HepG2 (cell line): Measurements from ENCODE around the gene MRPL58. TPM values are rescaled to one million over a fixed set of nuclear protein-coding genes. Genes with fewer than 3 reads are reported as not detected.

Source experiments
- ATF7 ChIP-seq, 2 experiments: fragments of 450-650 bp in 1 of 2; sonication (generic) in 1 of 2; formaldehyde crosslinking in 1 of 2; IDR thresholded peaks; 2 replicates each; pipeline versions ENCODE4 v1.4.0 to v1.6.1; 2016 to 2020; ENCODE audit warnings: antibody characterized with exemption in 1 of 2, mild to moderate bottlenecking in 1 of 2, missing genetic modification reagents in 1 of 2
- FOXK1 ChIP-seq: sonication (generic); formaldehyde crosslinking; IDR thresholded peaks from 2 replicates; pipeline ENCODE4 v1.4.0; 2020; ENCODE audit warnings: low read depth, missing genetic modification reagents, borderline replicate concordance
- GLMP ChIP-seq: sonication (generic); formaldehyde crosslinking; IDR thresholded peaks from 2 replicates; pipeline ENCODE4 v1.9.0; 2021; ENCODE audit warnings: missing genetic modification reagents, mild to moderate bottlenecking, borderline replicate concordance
- HBP1 ChIP-seq: IDR thresholded peaks from 2 replicates; pipeline ENCODE4 v1.6.1; 2016; ENCODE audit warnings: low read depth, control low read depth
- HDAC1 ChIP-seq: sonication (generic); formaldehyde crosslinking; IDR thresholded peaks from 2 replicates; pipeline ENCODE4 v1.5.1; 2020; ENCODE audit warnings: mild to moderate bottlenecking, missing genetic modification reagents
- NFIB ChIP-seq: sonication (generic); formaldehyde crosslinking; IDR thresholded peaks from 2 replicates; pipeline ENCODE4 v1.9.0; 2021; ENCODE audit warnings: missing genetic modification reagents, mild to moderate bottlenecking, borderline replicate concordance
- RNF219 ChIP-seq: sonication (generic); formaldehyde crosslinking; IDR thresholded peaks from 2 replicates; pipeline ENCODE4 v1.5.0; 2020; ENCODE audit warnings: mild to moderate bottlenecking, missing genetic modification reagents
- ZFAT ChIP-seq: sonication (generic); formaldehyde crosslinking; conservative IDR thresholded peaks from 2 replicates; pipeline ENCODE4 v1.8.1; 2023; ENCODE audit warnings: missing genetic modification reagents, inconsistent platforms
- ZFP82 ChIP-seq: sonication (generic); formaldehyde crosslinking; IDR thresholded peaks from 2 replicates; pipeline ENCODE4 v1.5.1; 2020; ENCODE audit warnings: mild to moderate bottlenecking, missing genetic modification reagents, borderline replicate concordance
- ZKSCAN5 ChIP-seq: sonication (generic); formaldehyde crosslinking; IDR thresholded peaks from 2 replicates; pipeline ENCODE4 v1.5.1; 2020; ENCODE audit warnings: mild to moderate bottlenecking, missing genetic modification reagents
- ZNF33A ChIP-seq: sonication (generic); formaldehyde crosslinking; IDR thresholded peaks from 2 replicates; pipeline ENCODE4 v1.5.1; 2020; ENCODE audit warnings: missing genetic modification reagents, mild to moderate bottlenecking, moderate library complexity, borderline replicate concordance
- ZNF510 ChIP-seq: sonication (generic); formaldehyde crosslinking; IDR thresholded peaks from 2 replicates; pipeline ENCODE4 v1.4.0; 2020; ENCODE audit warnings: low read depth, mild to moderate bottlenecking, missing genetic modification reagents
- ZNF513 ChIP-seq: sonication (generic); formaldehyde crosslinking; conservative IDR thresholded peaks from 2 replicates; pipeline ENCODE4 v1.5.0; 2020; ENCODE audit warnings: missing genetic modification reagents
- ZNF574 ChIP-seq: sonication (generic); formaldehyde crosslinking; IDR thresholded peaks from 2 replicates; pipeline ENCODE4 v1.4.0; 2020; ENCODE audit warnings: missing genetic modification reagents
- ZSCAN21 ChIP-seq: sonication (generic); formaldehyde crosslinking; IDR thresholded peaks from 2 replicates; pipeline ENCODE4 v1.8.0; 2022; ENCODE audit warnings: mild to moderate bottlenecking, missing genetic modification reagents, moderate library complexity, borderline replicate concordance
- ZSCAN5A ChIP-seq: sonication (generic); formaldehyde crosslinking; IDR thresholded peaks from 2 replicates; pipeline ENCODE4 v1.8.0; 2022; ENCODE audit warnings: mild to moderate bottlenecking, missing genetic modification reagents, borderline replicate concordance
- polyA plus RNA-seq, 8 experiments: library from polyadenylated mRNA; depleted of rRNA in 3 of 8; stranded (reverse) in 7 of 8; unstranded in 1 of 8; fragments of >200 nt; fragmentation: Illumina TruSeq in 4 of 8; extraction: Trizol in 4 of 8; gene quantifications; 2 replicates each; pipeline versions ENCODE4 v1.2.1 to v1.2.3, GENCODE V29; 2011 to 2016; ENCODE audit warnings: low read depth in 4 of 8, missing spikeins in 1 of 8, mixed read lengths in 1 of 8; ENCODE audit not compliant: insufficient read depth in 1 of 8
- total RNA-seq, 5 experiments: library from RNA; depleted of rRNA; stranded (reverse); fragments of >200 nt; fragmentation: Illumina TruSeq; extraction: Trizol; gene quantifications; 2 replicates each; pipeline ENCODE4 v1.2.3, GENCODE V29; 2016; ENCODE audit warnings: low read depth in 1 of 5

The MRPL58 gene
- total and polyA plus RNA-seq, 2 of the 13 experiments (the other 11 are each of a cell fraction or from before 2014, with no cell fraction given): 44.9 to 68.9 TPM

GRCh38 chr17:75012346-75013091 lies at the start of gene MRPL58 (continued):
- no peak for TF ChIP-seq GLMP (CRISPR knock-in tag)
- TF ChIP-seq HDAC1 (CRISPR knock-in tag): peak; percentile 99
- TF ChIP-seq ZFAT (CRISPR knock-in tag): no peak; the same call in 1 of the 2 replicates
- TF ChIP-seq ZNF510 (CRISPR knock-in tag): peak; percentile 96
- peak; percentile 96 for TF ChIP-seq HBP1
- TF ChIP-seq ZNF574 (CRISPR knock-in tag): peak; percentile 96
- TF ChIP-seq ZSCAN5A: peak; percentile 94
- 0 out of 2 replicates have a peak, but pooled peaks have one; percentile 89 for TF ChIP-seq RNF219
- TF ChIP-seq ATF7 (IDR thresholded peaks at IDR 0.05): no peak
- TF ChIP-seq ATF7 (CRISPR knock-in tag; IDR thresholded peaks at IDR 0.05): peak; percentile 94
- TF ChIP-seq ZFP82 (CRISPR knock-in tag): peak; percentile 76; the same call in 1 of the 2 replicates
- peak; percentile 94 for TF ChIP-seq FOXK1 (CRISPR knock-in tag)
- TF ChIP-seq ZKSCAN5 (CRISPR knock-in tag): 0 out of 2 replicates have a peak, but pooled peaks have one; percentile 9
- TF ChIP-seq ZSCAN21 (CRISPR knock-in tag): peak; percentile 99
- TF ChIP-seq NFIB: no peak
- TF ChIP-seq ZNF33A (CRISPR knock-in tag): peak; percentile 90; the same call in 1 of the 2 replicates
- TF ChIP-seq ZNF513 (CRISPR knock-in tag): 0 out of 2 replicates have a peak, but pooled peaks have one; percentile 23
